HG03378 (cell line): Measurements from ENCODE around the gene OTOL1.
A peak's percentile ranks its signal among the peaks of the same experiment; 100 is the strongest.

Experiments used
- ATAC-seq: cut with Tn5 transposase; IDR thresholded peaks from one replicate; pipeline ENCODE4 v1.9.1; 2021; ENCODE audit warnings: mild to moderate bottlenecking, moderate library complexity; ENCODE audit not compliant: unreplicated experiment

OTOL1 gene

DNA sequence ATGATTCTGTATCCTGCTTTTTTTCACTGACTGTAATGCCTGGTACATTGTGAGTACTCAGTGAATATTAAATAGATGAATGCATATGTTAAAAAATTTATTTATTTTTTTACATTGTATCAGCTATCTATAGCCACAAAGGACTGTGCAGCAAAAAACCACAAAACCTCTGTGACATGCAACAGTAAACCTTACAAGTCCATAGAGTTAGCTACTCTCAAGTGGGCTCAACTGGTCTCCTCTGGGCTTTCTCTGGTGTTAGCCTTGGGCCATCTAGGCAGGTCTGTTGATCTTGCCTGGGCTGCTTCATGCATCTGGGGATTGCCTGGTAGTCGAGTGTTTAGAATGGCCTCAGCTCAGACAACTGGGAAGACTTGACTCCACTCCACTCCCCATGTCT is 35.3 kb downstream of the OTOL1 start:
- ATAC-seq, result no peak

DNA sequence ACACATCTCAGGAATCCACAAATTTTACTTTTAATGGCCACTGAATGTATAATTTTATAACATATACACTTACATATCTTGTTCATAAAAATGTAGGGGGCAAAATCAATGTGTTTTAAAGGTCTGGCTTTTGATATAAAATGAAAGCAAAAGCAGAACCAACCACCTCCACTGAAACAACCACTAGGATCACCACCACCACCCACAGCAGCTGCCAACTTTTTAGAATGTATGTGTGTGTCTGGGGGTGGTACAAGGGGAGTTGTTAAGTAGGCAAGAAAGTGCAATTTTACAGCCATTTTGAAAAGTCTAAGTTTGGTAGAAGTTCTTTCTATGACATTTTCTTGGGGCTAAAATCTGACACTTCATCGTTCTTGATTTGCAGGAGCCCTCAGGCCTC is 44.0 kb downstream of the OTOL1 start:
- ATAC-seq, result peak; percentile 74

DNA sequence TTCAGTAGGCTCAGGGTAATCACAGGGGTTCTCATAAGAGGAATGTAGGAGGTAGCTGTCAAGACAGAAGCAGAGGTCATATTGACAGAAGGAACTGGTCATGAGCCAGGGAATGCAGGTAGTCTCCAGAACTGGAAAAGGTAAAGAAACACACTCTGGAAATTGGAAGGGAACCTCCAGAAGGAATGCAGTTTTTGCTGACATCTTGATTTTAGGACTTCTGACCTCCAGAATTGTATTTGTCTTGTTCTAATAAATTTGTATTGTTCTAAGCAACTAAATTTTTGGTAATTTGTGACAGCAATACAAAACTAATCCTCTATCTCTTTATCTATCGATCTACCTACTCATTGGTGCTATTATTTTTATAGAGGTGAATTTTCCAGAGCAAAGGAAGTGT is 49.2 kb downstream of the OTOL1 start:
- ATAC-seq, result no peak

DNA sequence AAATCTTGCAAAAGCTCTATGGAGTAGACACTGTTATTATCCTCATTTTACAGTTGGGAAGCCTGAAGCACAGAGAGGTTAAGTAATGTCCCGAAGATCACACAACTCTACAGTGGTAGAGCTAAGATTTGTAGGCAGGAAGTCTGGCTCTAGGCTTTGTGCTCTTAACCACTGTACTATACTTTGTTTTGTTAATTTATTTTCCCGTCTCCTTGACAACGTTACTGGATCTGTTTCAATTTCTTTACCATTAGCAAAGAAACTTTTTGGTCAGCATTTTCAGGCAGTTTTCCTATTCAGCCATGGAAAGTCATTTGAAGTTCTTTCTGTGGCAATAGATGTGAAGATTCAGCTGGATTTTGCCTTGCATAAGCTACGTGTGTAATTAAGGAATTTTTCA is 51.7 kb downstream of the OTOL1 start:
- ATAC-seq, result no peak

DNA sequence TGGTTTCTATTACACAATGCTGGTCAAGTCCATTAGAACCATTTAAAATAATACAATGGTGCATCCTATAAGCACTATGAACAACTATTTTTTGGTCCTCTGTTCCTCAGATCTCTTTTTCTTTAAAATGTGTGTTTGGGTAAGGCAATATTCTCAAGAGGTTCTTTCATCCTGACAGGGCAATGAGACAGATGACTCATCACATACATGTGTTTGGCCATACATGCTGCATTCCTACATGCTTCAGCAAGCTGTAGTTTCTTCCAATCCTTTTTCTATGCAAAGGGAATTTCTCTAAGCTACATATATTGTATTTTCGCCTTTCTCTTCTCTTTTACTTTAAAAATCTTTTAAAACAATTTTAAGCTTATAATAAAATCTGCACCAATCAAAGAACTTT is 52.7 kb downstream of the OTOL1 start:
- ATAC-seq, result no peak

DNA sequence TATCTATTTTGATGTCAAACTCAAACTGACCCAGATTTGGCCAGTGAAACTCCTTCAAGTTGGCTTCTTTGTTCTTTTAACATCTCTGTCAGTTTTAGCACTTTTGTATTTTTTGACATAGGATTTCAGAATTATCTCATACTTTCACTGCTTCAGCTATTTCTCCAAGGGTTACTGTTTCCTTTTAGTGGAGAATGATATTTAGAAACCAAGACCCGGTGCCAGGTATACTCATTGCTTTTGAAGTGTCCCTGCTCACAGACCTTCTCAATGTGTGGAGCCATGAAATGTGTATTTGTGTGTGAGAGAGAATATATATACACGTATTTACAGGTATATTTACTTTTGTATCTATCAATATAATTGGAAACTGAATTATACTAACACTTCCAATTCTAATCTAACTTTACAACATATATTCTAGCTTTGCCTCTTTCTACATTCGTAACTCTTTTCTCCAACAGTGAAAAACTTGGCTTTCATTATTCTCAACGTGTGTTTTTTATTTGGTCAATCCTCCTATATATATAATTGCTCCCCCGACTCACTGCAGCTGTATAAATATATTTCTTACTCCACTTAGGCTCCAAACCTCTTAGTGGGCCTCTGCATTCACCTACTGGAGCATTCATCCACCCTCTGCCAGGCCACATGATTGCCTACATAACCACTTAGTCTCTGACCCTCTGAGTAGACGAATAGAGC is 54.0 kb downstream of the OTOL1 start:
- no peak for ATAC-seq

DNA sequence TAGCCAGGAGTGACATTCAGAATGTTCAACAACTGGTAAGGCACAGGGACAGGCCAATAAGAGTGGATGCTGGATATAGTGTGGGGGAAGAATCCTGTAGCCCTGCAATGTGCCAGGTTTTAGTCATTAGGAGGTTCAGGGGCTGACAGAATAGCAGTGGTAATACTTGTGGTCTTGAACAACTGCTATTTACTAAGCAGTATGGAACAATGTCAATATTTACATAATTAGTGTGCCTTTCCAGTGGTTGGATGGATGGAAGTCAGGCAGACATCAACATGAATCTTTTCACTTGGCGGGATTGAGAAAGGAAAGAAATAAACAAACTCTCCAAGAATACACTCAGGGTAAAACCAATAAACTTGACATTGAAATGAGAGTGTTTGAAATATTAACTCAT is 55.1 kb downstream of the OTOL1 start:
- no peak for ATAC-seq

DNA sequence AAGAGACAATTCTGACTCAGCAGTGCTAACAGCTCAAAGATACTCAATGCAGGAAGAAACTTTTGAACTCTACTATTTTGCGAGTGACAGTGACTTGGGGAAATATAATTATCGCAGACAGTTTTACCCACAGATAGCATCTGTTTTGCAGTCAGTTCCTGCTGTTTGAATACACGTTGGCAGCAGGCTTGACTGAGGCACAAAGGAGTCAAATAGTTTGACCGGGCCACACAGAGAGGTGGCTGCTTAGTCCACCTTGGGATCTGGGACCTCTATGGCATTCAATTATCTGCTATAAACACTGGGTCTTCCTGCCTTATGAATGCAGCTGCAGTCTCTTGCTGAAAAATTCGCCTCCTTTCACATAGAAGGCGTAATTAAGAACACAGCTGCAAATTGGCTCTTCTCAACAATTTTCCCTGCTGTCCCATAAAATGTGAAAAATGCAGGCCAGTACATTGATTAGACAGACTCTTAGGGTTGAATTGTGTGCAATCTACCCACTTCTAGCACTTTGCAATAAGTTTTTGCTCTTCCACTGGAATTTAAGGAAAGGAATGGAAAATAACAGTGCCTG is 56.5 kb downstream of the OTOL1 start:
- ATAC-seq, result no peak
